ENCODE measurements around the gene SRPK3. TPM values are rescaled to one million over a fixed set of nuclear protein-coding genes. Genes with fewer than 3 reads are reported as not detected.

The SRPK3 gene
- polyA plus RNA-seq, 1 donor (not counting 4 experiments of a cell fraction or from before 2014, with no cell fraction given), result 0.10 TPM

DNA sequence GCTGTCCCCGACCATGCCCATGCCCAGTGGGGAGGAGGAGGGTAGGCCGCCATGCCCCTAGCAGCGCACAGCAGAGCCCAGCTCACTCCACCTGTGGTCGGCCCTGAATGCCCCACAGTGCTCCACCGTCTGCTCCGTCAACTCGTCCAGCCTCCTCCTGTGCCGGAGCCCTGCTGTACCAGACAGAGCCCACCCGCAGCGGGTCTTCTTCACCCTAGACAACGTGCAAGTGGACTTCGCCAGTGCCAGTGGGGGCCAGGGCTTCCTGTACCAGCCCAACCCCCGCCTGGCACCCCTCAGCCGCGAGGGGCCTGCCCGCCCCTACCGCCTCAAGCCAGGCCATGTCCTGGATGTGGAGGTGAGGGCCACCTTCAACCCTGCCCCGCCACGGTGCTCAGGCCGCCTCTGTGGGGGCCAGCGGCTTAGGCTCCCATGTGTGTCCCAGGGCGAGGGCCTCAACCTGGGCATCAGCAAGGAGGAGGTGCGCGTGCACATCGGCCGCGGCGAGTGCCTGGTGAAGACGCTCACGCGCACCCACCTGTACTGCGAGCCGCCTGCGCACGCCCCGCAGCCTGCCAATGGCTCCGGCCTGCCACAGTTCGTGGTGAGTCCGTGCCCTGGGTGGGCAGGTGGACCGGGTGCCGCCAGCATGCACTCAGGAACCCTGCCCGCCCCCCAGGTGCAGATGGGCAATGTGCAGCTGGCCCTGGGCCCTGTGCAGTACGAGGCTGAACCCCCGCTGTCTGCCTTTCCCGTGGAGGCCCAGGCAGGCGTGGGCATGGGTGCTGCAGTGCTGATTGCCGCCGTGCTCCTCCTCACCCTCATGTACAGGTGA lies 6.9 kb upstream of the SRPK3 start:
- Histone ChIP-seq H4K20me1 (ENCODE audit: control insufficient read depth, extremely low read depth, insufficient read depth, low read length) (no peaks in the 10 kb centered on the region), H3K27me3 (ENCODE audit: control insufficient read depth, extremely low read depth, insufficient read depth, low read length) (no peaks in the 10 kb centered on the region), H3K4me2 (ENCODE audit: control insufficient read depth, extremely low read depth, insufficient read depth, low read depth, low read length) (no peak overlapping the region), H3K79me2 (ENCODE audit: control insufficient read depth, insufficient read depth, low read length) (no peaks in the 10 kb centered on the region), H3K27ac (ENCODE audit: control insufficient read depth, insufficient read depth, low read length) (no peak overlapping the region), H3K9me3 (ENCODE audit: control insufficient read depth, low read depth, low read length) (peaks cover 4% of the 10 kb centered on the region), H3K4me1 (ENCODE audit: control insufficient read depth, extremely low read depth, insufficient read depth, low read length) (peaks cover 5% of the 10 kb centered on the region), H2AFZ (ENCODE audit: control insufficient read depth, low read length) (no peak overlapping the region), H3K4me3 (ENCODE audit: control insufficient read depth in 2 of 3, extremely low read depth in 1 of 3, insufficient read depth in 2 of 3, low read depth in 1 of 3, low read length in 3 of 3) (no peak overlapping the region), H3K9ac (ENCODE audit: control insufficient read depth, extremely low read depth, insufficient read depth, low read length) (no peak overlapping the region), H3K36me3 (ENCODE audit: control insufficient read depth in 2 of 2, extremely low read depth in 1 of 2, insufficient read depth in 2 of 2, low read length in 2 of 2) (peaks cover 0 to 4% of the 10 kb centered on the region in 2 experiments), H3K9me1 (ENCODE audit: control insufficient read depth, extremely low read depth, insufficient read depth, low read length) (no peaks in the 10 kb centered on the region)
- FAIRE-seq, result no peak
- DNase-seq (ENCODE audit: low read depth, low spot score), result no peak
- dilution Hi-C loops (cut with MboI; ENCODE audit: extremely low pct_ligation_motif_present, low sequenced_read_pairs), result no loop called here
- TF ChIP-seq, protein P1, sequence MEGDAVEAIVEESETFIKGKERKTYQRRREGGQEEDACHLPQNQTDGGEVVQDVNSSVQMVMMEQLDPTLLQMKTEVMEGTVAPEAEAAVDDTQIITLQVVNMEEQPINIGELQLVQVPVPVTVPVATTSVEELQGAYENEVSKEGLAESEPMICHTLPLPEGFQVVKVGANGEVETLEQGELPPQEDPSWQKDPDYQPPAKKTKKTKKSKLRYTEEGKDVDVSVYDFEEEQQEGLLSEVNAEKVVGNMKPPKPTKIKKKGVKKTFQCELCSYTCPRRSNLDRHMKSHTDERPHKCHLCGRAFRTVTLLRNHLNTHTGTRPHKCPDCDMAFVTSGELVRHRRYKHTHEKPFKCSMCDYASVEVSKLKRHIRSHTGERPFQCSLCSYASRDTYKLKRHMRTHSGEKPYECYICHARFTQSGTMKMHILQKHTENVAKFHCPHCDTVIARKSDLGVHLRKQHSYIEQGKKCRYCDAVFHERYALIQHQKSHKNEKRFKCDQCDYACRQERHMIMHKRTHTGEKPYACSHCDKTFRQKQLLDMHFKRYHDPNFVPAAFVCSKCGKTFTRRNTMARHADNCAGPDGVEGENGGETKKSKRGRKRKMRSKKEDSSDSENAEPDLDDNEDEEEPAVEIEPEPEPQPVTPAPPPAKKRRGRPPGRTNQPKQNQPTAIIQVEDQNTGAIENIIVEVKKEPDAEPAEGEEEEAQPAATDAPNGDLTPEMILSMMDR (optimal IDR thresholded peaks at IDR 0.05 in 1 of 3, IDR thresholded peaks at IDR 0.05 in 1 of 3, conservative IDR thresholded peaks at IDR 0.05 in 1 of 3; ENCODE audit: extremely low read depth in 1 of 3, insufficient read depth in 2 of 3, low read length in 3 of 3), result no peak
- TF ChIP-seq EZH2 (IDR thresholded peaks at IDR 0.05; ENCODE audit: low read length), result no peak

DNA sequence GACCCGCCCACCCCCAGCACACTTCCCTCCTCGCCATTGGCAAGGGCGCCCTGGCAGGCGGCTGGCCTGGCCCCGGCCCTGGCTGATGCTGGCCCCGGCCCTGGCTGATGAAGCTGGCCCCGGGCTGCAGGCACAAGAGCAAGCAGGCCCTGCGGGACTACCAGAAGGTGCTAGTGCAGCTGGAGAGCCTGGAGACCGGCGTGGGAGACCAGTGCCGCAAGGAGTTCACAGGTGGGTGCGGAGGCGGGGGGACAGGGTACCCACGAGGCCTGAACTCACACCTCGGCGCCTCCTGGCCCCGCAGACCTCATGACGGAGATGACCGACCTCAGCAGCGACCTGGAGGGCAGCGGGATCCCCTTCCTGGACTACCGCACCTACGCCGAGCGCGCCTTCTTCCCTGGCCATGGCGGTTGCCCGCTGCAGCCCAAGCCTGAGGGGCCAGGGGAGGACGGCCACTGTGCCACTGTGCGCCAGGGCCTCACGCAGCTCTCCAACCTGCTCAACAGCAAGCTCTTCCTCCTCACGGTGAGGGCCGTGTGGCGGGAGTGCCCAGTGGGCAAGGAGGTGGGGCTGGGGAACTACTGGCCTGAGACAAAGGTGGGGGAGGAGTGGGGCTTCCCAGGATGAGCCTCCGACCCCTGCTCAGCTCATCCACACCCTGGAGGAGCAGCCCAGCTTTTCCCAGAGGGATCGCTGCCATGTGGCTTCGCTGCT lies 6.1 kb upstream of the SRPK3 start:
- FAIRE-seq (no peak), DNase-seq (ENCODE audit: low read depth, low spot score) (no peak)
- TF ChIP-seq EZH2 (IDR thresholded peaks at IDR 0.05; ENCODE audit: low read length), result no peak
- TF ChIP-seq, protein P1 (optimal IDR thresholded peaks at IDR 0.05 in 1 of 3, IDR thresholded peaks at IDR 0.05 in 1 of 3, conservative IDR thresholded peaks at IDR 0.05 in 1 of 3; ENCODE audit: extremely low read depth in 1 of 3, insufficient read depth in 2 of 3, low read length in 3 of 3), result no peak
- peaks cover 0 to 4% of the 10 kb centered on the region in 2 experiments for H3K36me3 ChIP-seq (ENCODE audit: control insufficient read depth in 2 of 2, extremely low read depth in 1 of 2, insufficient read depth in 2 of 2, low read length in 2 of 2)
- no peaks in the 10 kb centered on the region for H3K9me1 ChIP-seq (ENCODE audit: control insufficient read depth, extremely low read depth, insufficient read depth, low read length)
- H3K4me1 ChIP-seq (ENCODE audit: control insufficient read depth, extremely low read depth, insufficient read depth, low read length), result peaks cover 5% of the 10 kb centered on the region
- H3K27ac ChIP-seq (ENCODE audit: control insufficient read depth, insufficient read depth, low read length), result no peak overlapping the region
- no peak overlapping the region for H2AFZ ChIP-seq (ENCODE audit: control insufficient read depth, low read length)
- no peak overlapping the region for H3K4me3 ChIP-seq (ENCODE audit: control insufficient read depth in 2 of 3, extremely low read depth in 1 of 3, insufficient read depth in 2 of 3, low read depth in 1 of 3, low read length in 3 of 3)
- no peak overlapping the region for H3K4me2 ChIP-seq (ENCODE audit: control insufficient read depth, extremely low read depth, insufficient read depth, low read depth, low read length)
- peaks cover 2% of the 10 kb centered on the region for H3K9me3 ChIP-seq (ENCODE audit: control insufficient read depth, low read depth, low read length)
- no peaks in the 10 kb centered on the region for H3K79me2 ChIP-seq (ENCODE audit: control insufficient read depth, insufficient read depth, low read length)
- H3K27me3 ChIP-seq (ENCODE audit: control insufficient read depth, extremely low read depth, insufficient read depth, low read length), result no peaks in the 10 kb centered on the region
- no peak overlapping the region for H3K9ac ChIP-seq (ENCODE audit: control insufficient read depth, extremely low read depth, insufficient read depth, low read length)
- no peaks in the 10 kb centered on the region for H4K20me1 ChIP-seq (ENCODE audit: control insufficient read depth, extremely low read depth, insufficient read depth, low read length)
- dilution Hi-C loops (cut with MboI; ENCODE audit: extremely low pct_ligation_motif_present, low sequenced_read_pairs), result no loop called here

Data from keratinocyte (primary cell).